SK-N-SH (cell line): ENCODE results near the gene SRF. TPM values are rescaled to one million over a fixed set of nuclear protein-coding genes. Genes with fewer than 3 reads are reported as not detected.

ENCODE experiments used
- CTCF ChIA-PET: fragments of 300-600, 350-600 bp; formaldehyde crosslinking; extraction: SDS; loops from one replicate; lab custom pipeline; 2021; lab: Yijun Ruan, JAX
- POLR2A ChIA-PET: fragments of 350-600 bp; sonication (Branson Sonifier 250); formaldehyde crosslinking; extraction: SDS; loops from one replicate; lab custom pipeline; 2020; ENCODE audit warnings: antibody characterized with exemption, inconsistent platforms; lab: Yijun Ruan, JAX
- DNase-seq: peaks from one replicate; pipeline ENCODE4 v3.0.0; 2012
- H2AFZ ChIP-seq: fragments of 200-600 bp; sonication (generic); 2 replicates; pipeline ENCODE4 v1.8.1; 2016; ENCODE audit warnings: antibody characterized with exemption, mild to moderate bottlenecking, low read depth
- H3F3A ChIP-seq: fragments of 200-600 bp; sonication (generic); replicated peaks from 2 replicates; pipeline ENCODE3; 2016; ENCODE audit warnings: antibody characterized with exemption, mild to moderate bottlenecking; ENCODE audit not compliant: insufficient read depth
- H3K27ac ChIP-seq, 2 experiments: fragments of 200-500 bp in 1 of 2; fragments of 200-600 bp in 1 of 2; sonication (Bioruptor generic) in 1 of 2; sonication (generic), shearing (Covaris generic) in 1 of 2; 2 replicates each; pipeline versions ENCODE4 v1.5.1 to v1.6.1; 2014 to 2016; ENCODE audit warnings: low read depth in 2 of 2, inconsistent platforms in 1 of 2, low read length in 1 of 2, mild to moderate bottlenecking in 1 of 2, mixed read lengths in 1 of 2
- H3K27me3 ChIP-seq: fragments of 200-600 bp; sonication (generic), shearing (Covaris generic); 2 replicates; pipeline ENCODE4 v1.6.1; 2016; ENCODE audit warnings: mixed run types; ENCODE audit not compliant: insufficient read depth
- H3K36me3 ChIP-seq, 2 experiments: fragments of 200-500 bp in 1 of 2; fragments of 200-600 bp in 1 of 2; sonication (Bioruptor generic) in 1 of 2; sonication (generic) in 1 of 2; replicated peaks in 1 of 2; 2 replicates each; pipeline versions ENCODE3 to v1.5.1; 2014 to 2016; ENCODE audit warnings: low read length in 1 of 2, mild to moderate bottlenecking in 1 of 2; ENCODE audit not compliant: insufficient read depth in 2 of 2, control insufficient read depth in 1 of 2
- H3K4me1 ChIP-seq, 2 experiments: fragments of 200-500 bp in 1 of 2; fragments of 200-600 bp in 1 of 2; sonication (Bioruptor generic) in 1 of 2; sonication (generic), shearing (Covaris generic) in 1 of 2; 2 replicates each; pipeline versions ENCODE4 v1.5.1 to v1.6.1; 2014 to 2016; ENCODE audit warnings: low read depth in 1 of 2, low read length in 1 of 2, mixed run types in 1 of 2; ENCODE audit not compliant: insufficient read depth in 2 of 2, control insufficient read depth in 1 of 2
- H3K4me2 ChIP-seq: fragments of 200-600 bp; sonication (generic), shearing (Covaris generic); 2 replicates; pipeline ENCODE4 v1.6.1; 2017; ENCODE audit warnings: mixed run types
- H3K4me3 ChIP-seq, 2 experiments: fragments of 200-500 bp in 1 of 2; fragments of 200-600 bp in 1 of 2; sonication (Bioruptor generic) in 1 of 2; sonication (generic), shearing (Covaris generic) in 1 of 2; 2 replicates each; pipeline versions ENCODE4 v1.5.1 to v1.8.1; 2014 to 2016; ENCODE audit warnings: low read depth in 2 of 2, inconsistent platforms in 1 of 2, low read length in 1 of 2, mild to moderate bottlenecking in 1 of 2, mixed read lengths in 1 of 2, moderate library complexity in 1 of 2
- H3K79me2 ChIP-seq: fragments of 200-600 bp; sonication (generic); 2 replicates; pipeline ENCODE4 v1.8.1; 2017; ENCODE audit warnings: mild to moderate bottlenecking; ENCODE audit not compliant: insufficient read depth
- H3K9ac ChIP-seq: fragments of 200-600 bp; sonication (generic); 2 replicates; pipeline ENCODE4 v1.6.1; 2017; ENCODE audit warnings: mixed run types
- H3K9me2 ChIP-seq: fragments of 200-600 bp; sonication (generic); 2 replicates; pipeline ENCODE4 v1.6.1; 2017; ENCODE audit warnings: mixed run types
- H3K9me3 ChIP-seq: fragments of 200-600 bp; sonication (generic); 2 replicates; pipeline ENCODE4 v1.6.1; 2017; ENCODE audit warnings: mixed run types, mild to moderate bottlenecking, moderate library complexity
- H4K20me1 ChIP-seq: fragments of 200-600 bp; sonication (generic); 2 replicates; pipeline ENCODE4 v1.6.1; 2017; ENCODE audit warnings: mild to moderate bottlenecking, mixed run types; ENCODE audit not compliant: insufficient read depth
- EZH2phosphoT487 ChIP-seq: fragments of 200-600 bp; sonication (generic); IDR thresholded peaks from 2 replicates; pipeline ENCODE4 v1.6.1; 2017; ENCODE audit warnings: low read depth, mixed run types, mild to moderate bottlenecking, antibody characterized with exemption, moderate library complexity, borderline replicate concordance
- FOXM1 ChIP-seq: IDR thresholded peaks from 2 replicates; pipeline ENCODE4 v1.4.0; 2012; ENCODE audit warnings: low read depth, mild to moderate bottlenecking
- IRF3 ChIP-seq: fragments of 150-350 bp; IDR thresholded peaks from 2 replicates; pipeline ENCODE4 v1.6.1; 2016; ENCODE audit warnings: mild to moderate bottlenecking, low read depth, low read length
- NFIC ChIP-seq: IDR thresholded peaks from 2 replicates; pipeline ENCODE4 v1.4.0; 2012; ENCODE audit warnings: borderline replicate concordance
- RCOR1 ChIP-seq: fragments of 150-350 bp; IDR thresholded peaks from 2 replicates; pipeline ENCODE4 v1.6.1; 2017; ENCODE audit warnings: antibody characterized with exemption, low read length
- ZBTB33 ChIP-seq: IDR thresholded peaks from 2 replicates; pipeline ENCODE4 v1.4.0; 2012; ENCODE audit warnings: low read depth, borderline replicate concordance
- WGBS: methylation state at CpG from one replicate; pipeline ENCODE4 v1.1.6; 2017; ENCODE audit warnings: low lambda C conversion rate; 5-methylcytosine and 5-hydroxymethylcytosine counted together
- polyA plus RNA-seq, 3 experiments: library from polyadenylated mRNA; depleted of rRNA; stranded (reverse); fragments of >200 nt; gene quantifications; 2 replicates each; pipeline ENCODE4 v1.2.3, GENCODE V29; 2012

SRF gene
- polyA plus RNA-seq, 1 of the 3 experiments (the other 2 are of a cell fraction): 31.7 TPM

GRCh38 chr6:43229803-43230620 lies 58.9 kb downstream of the SRF start (continued):
- TF ChIP-seq ZBTB33 (no peak), IRF3 (no peak)

GRCh38 chr6:43231053-43231452 lies 60.0 kb downstream of the SRF start:
- Histone ChIP-seq H3K4me1 (peaks cover 0 to 4% of the 10 kb centered on the region in 2 experiments; a peak in 1 of 4 replicates), H3K36me3 (no peaks in the 10 kb centered on the region), H3K4me2 (no peak overlapping the region), H3K79me2 (peaks cover 5% of the 10 kb centered on the region; the same call in 1 of the 2 replicates), H3K4me3 (no peak overlapping the region), H4K20me1 (no peaks in the 10 kb centered on the region), H3K27me3 (peaks cover 11% of the 10 kb centered on the region; the same call in 1 of the 2 replicates), H3K27ac (no peak overlapping the region), H2AFZ (no peak overlapping the region), H3K9me3 (no peaks in the 10 kb centered on the region), H3K9ac (no peak overlapping the region), H3F3A (no peaks in the 10 kb centered on the region), H3K9me2 (no peaks in the 10 kb centered on the region)
- TF ChIP-seq FOXM1 (no peak), EZH2phosphoT487 (no peak), NFIC (no peak), RCOR1 (no peak)
- 90% methylated on average over 4 of the region's 4 CpGs for WGBS
- no peak for DNase-seq
- ChIA-PET CTCF (interaction anchor here (0.6 to 1.5 kb wide), 3 partner anchors 9 to 276 kb away, joined by 3 to 4 read pairs (median 3); no protein-coding TSS in a partner anchor), POLR2A (no interaction called here)

Other genes with a start within 250 kb of the SRF start
- gene CNPY3, start 241.8 kb upstream of the SRF start, polyA plus RNA-seq (2012; rRNA removed): 59.2 and 77.5 TPM in 2 replicates
- 1.4 and 2.0 TPM in 2 replicates for gene GNMT, start 210.5 kb upstream of the SRF start, polyA plus RNA-seq (2012; rRNA removed)
- 12.5 and 15.3 TPM in 2 replicates for gene PEX6, start 192.1 kb upstream of the SRF start, polyA plus RNA-seq (2012; rRNA removed)
- 37.6 and 38.6 TPM in 2 replicates for gene PPP2R5D, start 186.7 kb upstream of the SRF start, polyA plus RNA-seq (2012; rRNA removed)
- 160 and 171 TPM in 2 replicates for gene MEA1, start 157.3 kb upstream of the SRF start, polyA plus RNA-seq (2012; rRNA removed)
- 59.1 and 74.1 TPM in 2 replicates for gene KLHDC3, start 157.0 kb upstream of the SRF start, polyA plus RNA-seq (2012; rRNA removed)
- gene RRP36, start 149.6 kb upstream of the SRF start, polyA plus RNA-seq (2012; rRNA removed): 60.5 and 64.8 TPM in 2 replicates
- gene CUL7, start 117.4 kb upstream of the SRF start, polyA plus RNA-seq (2012; rRNA removed): 46.9 and 59.6 TPM in 2 replicates
- 43.0 and 64.7 TPM in 2 replicates for gene MRPL2, start 111.8 kb upstream of the SRF start, polyA plus RNA-seq (2012; rRNA removed)
- 17.5 and 22.0 TPM in 2 replicates for gene KLC4, start 111.6 kb upstream of the SRF start, polyA plus RNA-seq (2012; rRNA removed)
- 93.7 and 105 TPM in 2 replicates for gene PTK7, start 95.0 kb upstream of the SRF start, polyA plus RNA-seq (2012; rRNA removed)
- 36.8 and 37.7 TPM in 2 replicates for gene CUL9, start 10.9 kb downstream of the SRF start, polyA plus RNA-seq (2012; rRNA removed)
- gene DNPH1, start 58.2 kb downstream of the SRF start, polyA plus RNA-seq (2012; rRNA removed): 263 and 287 TPM in 2 replicates
- 0.91 and 0.94 TPM in 2 replicates for gene TTBK1, start 72.2 kb downstream of the SRF start, polyA plus RNA-seq (2012; rRNA removed)
- gene SLC22A7, start 127.0 kb downstream of the SRF start, polyA plus RNA-seq (2012; rRNA removed): not detected in 2 replicates
- gene CRIP3, start 137.6 kb downstream of the SRF start, polyA plus RNA-seq (2012; rRNA removed): 0.11 TPM in 1 of 2 replicates, not detected in the other
- 6.3 and 7.8 TPM in 2 replicates for gene ZNF318, start 198.4 kb downstream of the SRF start, polyA plus RNA-seq (2012; rRNA removed)